ENCODE measurements around the gene PCGF1. TPM values are rescaled to one million over a fixed set of nuclear protein-coding genes. Genes with fewer than 3 reads are reported as not detected.

Gene PCGF1
- total RNA-seq, 1 experiment from 2014 or later: 28.1 TPM

DNA sequence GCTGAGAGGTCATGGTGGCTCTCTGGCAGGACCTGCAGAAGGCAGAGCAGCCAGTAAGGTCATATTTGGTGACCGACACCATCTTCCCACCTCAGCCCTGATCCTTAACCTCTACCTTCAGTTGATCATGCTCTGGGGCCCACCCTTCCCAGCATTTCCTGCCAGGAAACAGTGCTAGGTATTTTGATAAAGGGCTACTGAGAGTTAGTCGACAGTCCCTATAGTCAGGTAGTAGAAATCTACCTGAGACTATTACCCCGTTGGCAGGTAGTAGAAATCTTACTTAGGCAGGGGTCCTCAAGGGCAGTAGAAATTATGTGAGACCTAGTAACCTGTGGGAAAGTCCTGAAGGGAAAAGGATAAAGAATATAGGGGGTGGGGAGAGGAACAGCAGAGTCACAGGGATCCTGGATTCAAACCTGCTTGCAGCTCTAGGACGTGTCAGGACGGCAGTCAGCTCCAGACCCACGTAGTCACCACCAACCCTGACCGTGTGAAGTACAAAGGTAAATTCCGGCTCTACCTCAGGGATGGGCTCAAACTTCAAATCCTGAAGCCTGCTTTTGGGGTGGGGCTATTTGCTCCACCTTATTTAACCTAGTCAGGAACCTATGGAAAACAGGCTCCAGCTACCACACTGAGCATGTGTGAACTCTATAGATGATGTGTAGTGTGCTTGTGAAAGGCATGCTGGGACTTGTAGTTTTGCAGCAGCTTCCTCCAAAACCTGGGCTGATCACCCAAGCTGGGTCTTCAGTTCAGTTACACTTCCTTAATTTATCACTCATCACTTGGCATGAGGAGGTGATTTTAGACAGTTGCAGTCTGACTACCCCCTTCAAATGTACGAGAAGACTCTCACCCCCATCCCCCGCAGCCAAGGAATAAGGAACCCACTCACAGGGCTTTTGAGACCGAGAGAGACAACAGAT lies 18.5 kb upstream of the PCGF1 start, which contains the start of gene DQX1:
DQX1 (minus strand) TSS at position 515 of the 932 bp plus-strand sequence; CDS start at position 13, 502 bp downstream.
- Histone ChIP-seq H3K27ac (ENCODE audit: insufficient read length, low read depth, low read length) (no peak within 1 kb of the TSS), H3K23ac (ENCODE audit: insufficient read length, low read depth, low read length) (no peak within 1 kb of the TSS), H2BK15ac (ENCODE audit: low read depth, low read length) (no peak within 1 kb of the TSS), H3K14ac (ENCODE audit: insufficient read depth, low read length) (no peak within 1 kb of the TSS), H3K4me1 (ENCODE audit: insufficient read depth, low read length) (peaks cover 4% of the 10 kb centered on the region; the same call in 1 of the 2 replicates), H2BK20ac (ENCODE audit: low read depth, low read length, poor library complexity, severe bottlenecking) (no peak within 1 kb of the TSS), H2AFZ (ENCODE audit: low read length) (no peak within 1 kb of the TSS), H3K4ac (ENCODE audit: low read depth, low read length) (no peak within 1 kb of the TSS), H2BK12ac (ENCODE audit: insufficient read length, low read depth, low read length) (no peak within 1 kb of the TSS), H3K79me1 (ENCODE audit: insufficient read depth, low read depth, low read length, poor library complexity, severe bottlenecking) (peaks cover 4% of the 10 kb centered on the region), H4K91ac (ENCODE audit: insufficient read length, low read depth, low read length) (no peak within 1 kb of the TSS), H2AK5ac (ENCODE audit: insufficient read length, low read length) (no peak within 1 kb of the TSS), H3K4me2 (ENCODE audit: insufficient read depth, insufficient read length, low read length) (no peak within 1 kb of the TSS), H3K9me3 (ENCODE audit: control insufficient read depth, low read depth, low read length) (no peaks in the 10 kb centered on the region), H2BK5ac (ENCODE audit: insufficient read length, low read length) (no peak within 1 kb of the TSS), H3K18ac (ENCODE audit: insufficient read length, low read depth, low read length) (no peak within 1 kb of the TSS), H3K56ac (ENCODE audit: insufficient read length, low read depth, low read length) (no peak within 1 kb of the TSS), H4K20me1 (ENCODE audit: control insufficient read depth, insufficient read depth, insufficient read length) (no peaks in the 10 kb centered on the region), H4K5ac (ENCODE audit: insufficient read length, low read depth, low read length) (no peak within 1 kb of the TSS), H3K9ac (ENCODE audit: extremely low read depth, insufficient read length, low read length) (no peak within 1 kb of the TSS), H3K27me3 (ENCODE audit: insufficient read depth, low read length) (peaks cover 3% of the 10 kb centered on the region; the same call in 1 of the 2 replicates), H4K8ac (replicated peaks; ENCODE audit: insufficient read length, low read depth, low read length) (no peak within 1 kb of the TSS), H3K23me2 (ENCODE audit: insufficient read length, low read depth, low read length, poor library complexity, severe bottlenecking) (peaks cover 15% of the 10 kb centered on the region), H3K79me2 (ENCODE audit: insufficient read depth, low read length) (peaks cover 4% of the 10 kb centered on the region; the same call in 1 of the 2 replicates), H2BK120ac (ENCODE audit: low read depth, low read length, poor library complexity, severe bottlenecking) (no peak within 1 kb of the TSS), H3T11ph (ENCODE audit: low read length) (no peak within 1 kb of the TSS)
- DNase-seq: peak; percentile 78
- Mint-ChIP-seq H3K4me3 (peak within 1 kb of the TSS; percentile 30 to 63; a peak in 4 of 5 replicates), H3K27ac (peak within 1 kb of the TSS in 1 of 3 experiments; percentile 55; a peak in 2 of 7 replicates), H3K9me3 (no peaks in the 10 kb centered on the region; a peak in 1 of 5 replicates), H3K4me1 (peaks cover 17 to 19% of the 10 kb centered on the region in 2 experiments), H3K36me3 (ENCODE audit: insufficient read depth in 1 of 3, low read depth in 3 of 3) (peaks cover 23 to 35% (median 30%) of the 10 kb centered on the region in 3 experiments), H3K27me3 (ENCODE audit: low read depth) (peaks cover 28% of the 10 kb centered on the region)
- no peak for TF ChIP-seq CTCF (conservative IDR thresholded peaks at IDR 0.05)
- no CpG with 5 or more reads among the region's 11 CpGs for WGBS (ENCODE audit: extremely low coverage, insufficient read length, low lambda C conversion rate)

Measured in H9 (cell line).